RPMI8226 (cell line): ENCODE data around the gene TRIM2.

Source experiments
- DNase-seq: peaks from one replicate; pipeline ENCODE4 v3.0.0-alpha.2; 2015

TRIM2 gene

DNA sequence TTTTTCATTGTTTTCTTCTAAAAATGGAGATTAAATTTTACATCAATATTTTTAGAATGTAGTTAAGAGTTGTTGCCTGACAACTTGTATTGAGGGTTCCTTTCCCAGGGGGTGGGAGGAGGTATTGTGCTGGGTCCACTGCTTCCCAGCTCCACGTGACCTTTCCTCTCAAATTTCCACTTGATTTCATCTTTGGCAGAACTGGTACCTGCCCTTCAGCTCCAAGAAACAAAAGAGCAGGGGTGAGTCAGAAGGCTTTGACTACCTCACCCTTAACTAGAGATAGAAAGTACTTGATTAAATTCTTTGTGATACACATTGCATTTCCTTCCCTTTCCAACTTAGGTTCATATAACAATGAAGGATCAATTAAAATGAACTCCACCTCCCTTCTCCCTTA, 19.7 kb downstream of the TRIM2 start:
- DNase-seq = no peak

DNA sequence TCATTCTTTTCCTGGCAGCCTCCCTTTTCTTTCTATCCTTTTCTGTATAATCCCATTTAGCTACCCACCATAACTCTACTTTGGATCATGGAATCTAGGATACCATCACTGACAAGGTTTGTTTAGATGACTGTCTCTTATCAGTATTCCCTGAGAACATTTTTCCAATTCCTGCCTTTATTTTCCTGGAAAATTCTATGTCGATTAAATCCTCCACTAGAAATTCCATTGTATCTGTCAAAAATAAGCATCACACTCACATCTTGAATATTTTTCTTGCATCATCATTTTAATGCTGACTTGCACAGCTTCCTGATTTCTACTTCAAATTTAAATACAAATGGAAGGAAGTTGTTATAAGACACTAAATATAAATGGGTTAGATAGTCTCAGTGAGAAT, 20.2 kb downstream of the TRIM2 start:
- no peak for DNase-seq

- DNase-seq = no peak
Observed at GRCh38 chr4:153227469-153228075, 23.3 kb downstream of the TRIM2 start.

GRCh38 chr4:153228512-153229140, 24.4 kb downstream of the TRIM2 start:
- no peak for DNase-seq

GRCh38 chr4:153229545-153229944, 25.3 kb downstream of the TRIM2 start:
- no peak for DNase-seq

DNA sequence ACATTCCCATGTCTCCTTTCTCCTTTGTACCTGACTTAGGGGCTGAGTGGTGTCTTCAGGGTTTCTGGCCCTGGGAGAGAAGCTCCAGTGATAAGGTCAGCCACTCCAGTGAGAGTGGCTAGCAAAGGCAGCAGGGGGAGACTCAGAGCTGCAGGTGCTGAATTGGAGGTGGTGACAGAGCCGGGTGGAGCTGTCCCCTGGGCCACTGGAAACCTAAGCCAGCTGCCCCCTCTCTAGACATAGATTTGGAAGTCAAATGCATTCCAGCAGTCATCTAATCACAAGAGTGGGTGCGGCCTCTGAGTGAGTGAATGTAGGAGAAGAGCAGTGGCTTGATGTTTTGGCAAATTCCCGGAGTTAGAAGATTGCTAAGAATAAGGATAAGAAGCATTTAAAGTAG, 28.5 kb downstream of the TRIM2 start:
- no peak for DNase-seq

- no peak for DNase-seq
Observed at GRCh38 chr4:153233761-153234371, 29.6 kb downstream of the TRIM2 start.

- no peak for DNase-seq
Observed at GRCh38 chr4:153234885-153235284, 30.6 kb downstream of the TRIM2 start.

DNA sequence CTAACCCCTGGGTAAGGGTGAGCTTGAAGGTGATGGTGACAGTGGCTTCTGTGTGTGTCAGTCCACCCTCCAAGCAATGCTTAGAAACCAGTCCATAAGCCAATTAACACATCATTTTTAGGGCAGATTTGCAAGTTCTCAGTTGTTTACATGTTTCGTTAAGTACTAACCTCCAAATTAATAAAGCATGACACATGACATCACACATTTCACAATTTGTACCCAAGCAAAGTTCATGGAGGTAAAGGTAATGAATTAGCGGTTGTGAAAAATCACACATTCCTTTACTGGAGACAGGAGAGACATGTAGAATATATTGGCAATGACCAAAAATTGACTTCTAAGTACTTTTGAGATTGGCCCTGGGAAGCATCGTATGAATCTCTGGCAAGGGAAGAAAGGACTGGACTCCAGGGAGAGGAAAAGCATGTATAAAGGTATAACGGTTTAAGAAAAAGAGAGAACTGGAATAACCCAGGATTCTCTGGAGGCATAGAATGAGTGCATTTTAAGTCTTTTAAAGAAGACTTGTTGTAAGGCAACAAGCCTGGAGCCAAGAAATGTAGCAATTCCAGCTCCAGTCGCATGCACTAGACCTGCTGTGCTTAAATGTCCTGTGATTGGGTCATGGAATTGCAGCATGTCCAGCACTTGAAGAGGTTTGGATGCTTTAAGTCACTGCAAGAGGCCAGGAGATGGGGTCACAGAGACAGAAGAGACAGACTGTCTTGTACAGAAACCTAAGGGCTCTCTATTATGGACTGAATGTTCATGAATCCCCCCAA, 34.1 kb downstream of the TRIM2 start:
- no peak for DNase-seq

GRCh38 chr4:153239409-153239808, 35.2 kb downstream of the TRIM2 start:
- DNase-seq = no peak

- DNase-seq = no peak
Observed at GRCh38 chr4:153241295-153241694, 37.1 kb downstream of the TRIM2 start.

DNA sequence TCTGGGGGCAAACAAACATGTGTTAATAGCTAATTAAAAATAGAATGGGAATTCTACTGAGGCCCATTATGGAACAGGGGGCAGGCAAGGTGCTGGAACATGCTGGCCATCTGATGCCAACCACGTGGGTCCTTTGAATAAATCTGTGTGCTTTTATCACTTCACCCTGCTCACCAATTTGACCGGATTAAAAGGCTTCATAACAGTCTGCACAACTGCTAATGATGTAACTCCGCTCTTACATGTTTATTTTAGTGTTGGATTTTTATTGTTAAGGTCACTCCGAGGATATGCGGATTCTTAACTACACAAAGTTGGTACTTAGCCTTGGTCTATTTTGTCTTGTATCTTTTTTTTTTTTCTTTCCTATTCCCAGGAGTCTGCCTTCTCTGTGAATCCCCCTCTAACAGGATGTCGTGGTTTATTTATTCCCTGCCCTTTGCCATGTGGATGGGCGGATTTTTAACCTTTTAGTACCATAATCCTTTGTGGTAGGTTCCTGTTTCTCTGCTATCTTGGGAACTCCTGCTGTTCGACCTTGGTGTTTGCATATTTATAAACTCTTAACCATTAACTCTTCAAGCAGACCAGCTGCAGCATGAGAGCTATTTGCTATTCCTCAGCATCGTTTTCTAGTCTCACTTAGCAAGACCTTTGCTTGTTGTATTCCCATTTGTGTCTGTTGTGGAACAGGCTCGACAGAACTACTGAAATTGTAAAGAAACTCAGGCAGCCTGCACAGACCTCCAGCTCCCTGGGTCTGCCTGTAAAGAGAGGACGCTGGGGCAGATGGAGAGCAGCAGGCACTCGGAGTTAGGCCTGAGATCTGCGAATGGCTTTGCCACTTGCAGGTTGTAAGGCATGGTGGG, 38.0 kb downstream of the TRIM2 start:
- DNase-seq = no peak

GRCh38 chr4:153242839-153243324, 38.6 kb downstream of the TRIM2 start:
- DNase-seq = no peak

- no peak for DNase-seq
Observed at GRCh38 chr4:153243468-153243867, 39.2 kb downstream of the TRIM2 start.

DNA sequence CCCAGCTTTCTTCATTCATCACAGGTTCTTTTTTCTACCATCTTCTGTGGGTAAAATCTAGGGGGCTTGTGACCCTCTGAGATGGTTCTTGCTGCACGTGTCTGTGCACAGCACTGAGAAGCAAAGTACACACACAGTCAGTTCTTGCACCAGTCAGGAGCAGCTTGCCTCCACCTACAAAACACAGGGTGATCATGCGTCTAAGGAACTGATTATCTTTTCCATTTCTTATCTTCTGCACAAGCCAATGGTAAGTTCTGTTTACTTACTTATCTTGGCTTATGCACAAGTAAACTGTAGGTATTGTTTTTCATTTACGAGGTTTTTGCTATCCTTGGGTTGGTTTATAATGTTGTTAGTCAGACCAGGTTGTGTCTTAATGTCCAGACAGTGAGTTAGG, 40.7 kb downstream of the TRIM2 start:
- DNase-seq = no peak

DNA sequence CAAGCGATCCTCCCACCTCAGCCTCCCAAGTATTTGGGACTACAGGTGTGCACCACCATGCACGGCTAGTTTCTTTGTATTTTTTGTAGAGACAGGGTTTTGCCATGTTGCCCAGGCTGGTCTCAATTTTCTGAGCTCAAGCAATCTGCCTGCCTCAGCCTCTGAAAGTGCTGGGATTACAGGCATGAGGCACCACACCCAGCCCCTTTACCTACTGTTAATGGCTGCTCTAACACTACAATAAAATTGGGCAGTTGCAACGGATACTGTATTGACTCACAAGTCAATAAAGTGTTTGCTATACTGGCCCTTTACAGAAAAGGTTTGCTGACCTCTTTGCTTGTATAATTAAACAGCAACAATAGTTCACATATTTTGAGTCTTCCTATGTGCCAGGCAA, 41.5 kb downstream of the TRIM2 start:
- no peak for DNase-seq

DNA sequence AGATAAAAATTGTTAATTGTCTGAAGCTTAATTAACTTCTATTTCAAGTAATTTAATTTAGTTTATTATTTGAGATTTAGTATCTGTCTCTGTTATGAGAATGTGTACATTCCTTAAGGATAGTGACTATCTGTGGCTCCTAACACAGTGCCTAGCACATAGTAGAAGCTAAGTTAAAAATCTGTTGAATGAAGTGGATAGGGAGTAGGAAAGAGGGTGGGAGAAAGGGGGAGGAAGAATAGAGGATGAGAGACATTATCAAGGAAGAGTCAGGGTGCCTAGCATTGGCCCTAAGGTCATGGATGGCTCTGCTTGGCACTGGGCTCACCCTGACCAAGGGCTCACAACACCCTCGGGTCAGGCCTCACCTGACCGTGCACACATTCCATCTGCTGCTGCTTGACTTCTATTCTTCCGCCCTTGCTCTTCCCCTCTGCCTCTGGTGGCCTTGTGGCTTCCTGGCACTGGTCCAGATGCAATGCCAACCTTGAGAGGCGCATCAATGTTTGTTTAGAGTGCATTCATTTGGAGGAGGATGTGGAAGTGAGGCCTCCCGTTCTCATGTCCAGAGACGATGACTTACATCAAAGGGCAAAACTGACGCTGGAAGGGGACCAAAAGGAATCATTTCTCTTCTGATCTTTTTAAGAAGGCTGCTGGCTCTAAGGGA, 42.3 kb downstream of the TRIM2 start:
- peak; percentile 7 for DNase-seq

DNA sequence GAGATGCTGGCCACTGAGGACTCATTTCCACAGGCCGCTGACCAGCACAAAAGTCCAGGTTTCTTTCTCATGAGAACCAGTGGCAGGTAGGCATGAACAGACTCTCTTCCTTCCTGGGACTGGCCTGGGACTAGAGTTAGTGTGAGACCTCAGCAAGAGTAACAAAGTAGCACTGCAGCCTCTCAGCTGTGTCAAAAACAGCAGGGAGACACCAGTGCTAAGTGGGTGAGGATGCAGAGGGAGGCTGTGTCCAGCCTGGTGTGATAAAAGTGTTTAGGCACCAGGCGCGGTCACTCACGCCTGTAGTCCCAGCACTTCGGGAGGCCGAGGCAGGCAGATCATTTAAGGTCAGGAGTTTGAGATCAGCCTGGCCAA, 42.9 kb downstream of the TRIM2 start:
- DNase-seq = no peak

DNA sequence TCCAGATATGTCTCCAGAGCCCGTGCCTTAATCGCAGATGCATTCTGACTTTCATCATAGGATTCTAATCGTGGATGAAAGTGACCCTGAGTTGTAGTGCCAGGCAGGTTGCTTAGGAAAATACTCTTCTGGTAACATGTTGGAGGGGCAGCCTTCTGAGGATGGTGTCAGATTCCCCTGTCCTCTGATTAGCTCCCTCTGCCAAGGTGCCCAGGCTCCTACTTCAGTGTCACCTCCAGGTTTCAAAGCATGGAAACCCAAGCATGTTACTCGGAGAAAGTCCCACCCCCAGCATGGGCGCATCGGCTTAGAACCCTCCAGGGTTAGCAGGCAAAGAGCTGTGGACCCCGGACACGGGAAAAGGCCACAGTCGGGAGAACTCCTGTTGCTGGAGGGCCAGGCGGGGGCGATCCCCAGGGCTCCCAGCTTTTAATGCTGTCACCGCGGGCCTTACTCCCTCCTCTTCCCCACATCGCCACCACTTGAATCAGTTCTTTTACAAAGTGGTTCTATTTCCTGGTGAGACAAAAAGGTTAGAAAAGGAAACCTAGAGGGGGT, 44.5 kb downstream of the TRIM2 start:
- DNase-seq = no peak

DNA sequence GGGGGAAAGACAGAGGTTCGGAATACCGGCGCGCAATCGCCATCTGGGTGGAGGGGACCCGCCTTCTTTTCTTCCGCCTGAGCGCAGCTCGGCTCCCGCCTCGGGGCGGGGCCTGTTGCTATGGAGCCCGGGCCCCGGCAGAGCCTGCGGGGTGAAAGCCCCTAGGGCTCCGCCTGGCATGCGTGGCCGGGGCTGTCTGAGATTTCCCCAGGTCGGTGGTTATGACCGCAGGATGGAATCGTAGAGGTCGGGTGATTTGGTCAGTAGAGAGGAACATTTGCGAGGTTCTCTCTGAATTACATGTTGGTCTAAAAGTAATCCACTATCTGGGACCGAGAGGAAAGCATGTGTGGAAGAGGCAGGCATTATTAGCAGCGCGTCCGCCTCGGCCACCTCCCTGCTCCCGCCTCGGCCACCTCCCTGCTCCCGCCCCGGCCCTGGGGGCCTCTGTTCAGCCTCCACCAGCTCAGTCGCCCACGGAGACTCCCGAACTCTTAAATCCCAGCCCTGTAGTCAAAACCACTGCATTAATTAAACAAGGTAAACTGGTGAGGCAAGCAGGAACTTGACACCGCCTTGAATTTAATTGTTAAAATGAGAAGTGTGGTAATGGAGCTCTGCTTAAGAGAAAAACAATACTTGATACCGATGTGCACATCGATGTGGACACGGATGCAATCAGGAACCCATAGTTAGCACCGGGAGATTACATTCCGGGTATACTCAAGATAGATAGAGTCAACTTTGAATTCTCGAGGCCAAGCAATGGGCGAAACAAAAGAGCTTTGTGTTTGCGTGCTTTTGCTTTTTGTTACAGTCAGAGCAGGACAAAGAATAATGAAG, 45.2 kb downstream of the TRIM2 start:
- peak; percentile 68 for DNase-seq

DNA sequence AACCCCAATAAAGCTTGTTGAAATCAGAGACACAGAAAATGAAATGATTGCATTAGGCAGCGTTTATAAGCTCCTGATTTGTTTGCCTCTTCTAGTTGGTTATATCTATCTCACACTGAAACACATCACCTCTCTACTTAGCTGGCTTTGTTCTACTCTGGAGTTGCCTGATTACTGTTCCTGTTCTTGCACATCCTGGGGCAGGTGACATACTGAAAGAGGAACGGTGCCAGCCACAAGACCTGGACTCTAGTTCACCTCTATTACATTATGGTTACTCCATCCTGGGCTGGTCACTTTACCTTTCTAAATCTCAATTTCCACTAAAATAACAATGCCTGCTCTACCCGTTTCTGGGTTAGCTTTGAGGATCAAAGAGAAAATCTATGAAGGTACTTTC, 47.9 kb downstream of the TRIM2 start:
- peak; percentile 7 for DNase-seq
